ACHN (cell line): ENCODE data around the gene ZFAND3.

Source experiments
- DNase-seq: peaks from one replicate; pipeline ENCODE4 v3.0.0-alpha.2; 2015
- in situ Hi-C: cut with HindIII; loops from 2 replicates; pipeline ENCODE4 v1.10.0; 2017; ENCODE audit warnings: low sequenced_read_pairs, low pct_ligation_motif_present, low pct_unique_long_range_greater_than_20kb

Gene ZFAND3

GRCh38 chr6:37792457-37793033 is 27.0 kb upstream of the ZFAND3 start:
- DNase-seq = no peak
- in situ Hi-C loops = no loop called here

DNA sequence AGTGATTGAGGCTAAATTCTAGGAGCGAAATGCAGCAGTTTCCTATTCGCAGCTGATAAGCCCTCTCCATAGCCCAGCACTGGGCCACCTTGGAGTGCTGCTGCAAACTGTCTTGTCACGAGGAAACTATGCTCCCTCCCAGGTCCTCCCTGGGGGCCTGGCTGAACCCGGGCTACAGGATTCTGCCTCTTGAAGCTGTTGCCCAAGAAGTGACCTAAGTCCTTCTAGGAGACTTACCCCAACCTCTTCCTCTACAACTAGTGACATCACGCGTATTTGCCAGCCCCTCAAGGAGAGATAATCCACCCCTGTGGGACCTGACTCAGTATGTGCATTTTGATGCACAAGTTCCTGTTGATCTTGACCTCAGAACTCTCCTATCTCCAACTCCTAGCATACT is 26.5 kb upstream of the ZFAND3 start:
- in situ Hi-C loops = no loop called here
- no peak for DNase-seq

- in situ Hi-C loops = no loop called here
- DNase-seq = peak; percentile 11
Observed at GRCh38 chr6:37794825-37795224, 24.7 kb upstream of the ZFAND3 start.

- in situ Hi-C loops = no loop called here
- DNase-seq = no peak
Observed at GRCh38 chr6:37798436-37799262, 20.9 kb upstream of the ZFAND3 start.

- in situ Hi-C loops = no loop called here
- DNase-seq = no peak
Observed at GRCh38 chr6:37799263-37799644, 20.3 kb upstream of the ZFAND3 start.

- in situ Hi-C loops = no loop called here
- DNase-seq = no peak
Observed at GRCh38 chr6:37800703-37801604, 18.6 kb upstream of the ZFAND3 start.

DNA sequence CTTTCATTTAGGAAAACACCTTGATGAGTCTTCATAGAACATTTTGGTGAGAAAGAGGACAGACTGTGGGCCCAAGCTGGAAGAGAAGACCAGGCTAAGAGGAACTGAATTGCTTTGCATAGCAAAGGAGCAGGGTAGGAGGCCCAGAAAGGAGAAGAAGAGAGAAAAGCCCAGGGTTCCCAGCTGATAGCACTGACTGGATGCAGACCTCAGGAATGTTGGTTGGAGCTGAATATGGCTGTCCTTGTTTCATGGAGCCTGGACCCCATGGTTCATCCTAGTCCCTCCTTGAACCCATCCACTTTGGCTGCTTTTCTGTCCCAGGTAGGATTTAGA is 18.0 kb upstream of the ZFAND3 start:
- in situ Hi-C loops = no loop called here

DNA sequence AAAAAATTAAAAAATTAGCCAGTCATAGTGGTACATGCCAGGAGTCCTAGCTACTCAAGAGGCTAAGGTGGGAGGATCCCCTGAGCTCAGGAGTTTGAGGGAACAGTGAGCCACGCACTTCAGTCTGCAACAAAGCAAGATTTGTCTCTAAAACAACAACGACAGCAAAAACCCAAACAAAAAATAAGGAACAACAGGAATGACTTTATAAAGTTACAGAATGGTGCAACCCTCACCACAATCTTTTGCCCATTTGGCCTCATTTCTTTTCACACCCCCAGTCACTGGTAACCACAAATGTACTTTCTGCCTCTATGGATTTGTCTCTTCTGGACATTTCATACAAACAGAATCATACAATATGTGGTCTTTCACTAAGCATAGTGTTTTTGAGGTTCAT is 16.7 kb upstream of the ZFAND3 start:
- in situ Hi-C loops = no loop called here
- no peak for DNase-seq

More for the DNA sequence above, 18.0 kb upstream of the ZFAND3 start:
- no peak for DNase-seq

- DNase-seq = no peak
- in situ Hi-C loops = no loop called here
Observed at GRCh38 chr6:37804586-37804985, 14.9 kb upstream of the ZFAND3 start.

DNA sequence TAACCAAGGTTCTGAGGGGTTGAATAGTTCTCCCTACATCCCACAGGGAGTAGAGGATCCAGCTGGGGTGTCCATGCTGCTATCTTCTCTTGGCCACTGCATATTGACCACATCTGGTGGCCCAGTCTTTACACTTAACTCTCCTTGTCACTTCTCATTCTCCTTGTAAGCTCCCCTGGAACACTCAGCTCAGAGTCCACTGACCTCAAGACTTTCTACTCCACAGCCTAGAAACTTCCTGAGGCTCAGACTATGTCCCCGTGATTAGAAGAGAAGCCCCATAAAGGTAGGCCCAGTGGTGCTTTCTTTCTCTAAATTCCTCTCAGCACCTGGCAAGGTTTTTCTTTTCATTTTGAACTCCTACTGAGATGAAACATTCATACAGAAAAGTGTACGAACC is 13.3 kb upstream of the ZFAND3 start:
- in situ Hi-C loops = no loop called here
- DNase-seq = no peak

- in situ Hi-C loops = no loop called here
- peak; percentile 89 for DNase-seq
Observed at GRCh38 chr6:37807656-37808055, 11.9 kb upstream of the ZFAND3 start.

DNA sequence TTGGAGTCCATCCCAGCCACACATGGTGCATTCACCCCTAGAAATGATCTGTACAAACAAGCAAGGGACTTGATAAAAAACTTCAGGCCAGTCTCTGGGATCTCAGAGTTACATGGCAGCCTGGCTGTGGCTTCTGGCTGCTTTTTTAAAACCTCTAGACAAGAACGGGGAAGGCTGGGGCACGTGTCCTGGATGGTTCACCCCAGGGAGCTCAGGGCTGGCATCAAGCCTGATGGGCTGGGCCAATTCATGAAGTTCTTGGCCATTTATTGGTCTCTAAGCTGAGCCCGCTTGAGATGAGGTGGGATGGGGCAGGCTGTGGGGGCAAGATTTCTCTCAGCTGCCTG is 10.4 kb upstream of the ZFAND3 start:
- no peak for DNase-seq
- in situ Hi-C loops = no loop called here

- in situ Hi-C loops = no loop called here
- no peak for DNase-seq
Observed at GRCh38 chr6:37812841-37813240, 6.7 kb upstream of the ZFAND3 start.

DNA sequence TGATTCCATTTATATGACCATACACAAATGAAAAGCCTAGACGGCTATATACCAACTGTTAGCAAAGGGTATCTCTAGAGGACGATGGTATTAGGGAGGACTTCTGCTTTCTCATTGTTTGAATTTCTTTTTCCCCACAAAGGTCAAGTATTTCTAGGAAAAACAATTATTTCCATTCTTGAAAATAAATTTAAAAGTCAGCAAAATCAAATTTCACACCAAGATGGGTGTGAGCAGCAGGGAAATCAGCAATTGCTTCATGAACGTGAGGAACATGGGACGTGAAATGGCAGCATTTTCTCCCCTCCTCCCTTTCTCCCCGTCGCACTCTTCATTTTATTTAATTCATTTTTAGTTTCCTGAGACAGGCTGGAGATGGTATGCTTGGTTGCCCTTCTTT is 5.2 kb upstream of the ZFAND3 start:
- in situ Hi-C loops = no loop called here
- no peak for DNase-seq

GRCh38 chr6:37816599-37817375 is 2.7 kb upstream of the ZFAND3 start:
- no peak for DNase-seq
- in situ Hi-C loops = no loop called here

DNA sequence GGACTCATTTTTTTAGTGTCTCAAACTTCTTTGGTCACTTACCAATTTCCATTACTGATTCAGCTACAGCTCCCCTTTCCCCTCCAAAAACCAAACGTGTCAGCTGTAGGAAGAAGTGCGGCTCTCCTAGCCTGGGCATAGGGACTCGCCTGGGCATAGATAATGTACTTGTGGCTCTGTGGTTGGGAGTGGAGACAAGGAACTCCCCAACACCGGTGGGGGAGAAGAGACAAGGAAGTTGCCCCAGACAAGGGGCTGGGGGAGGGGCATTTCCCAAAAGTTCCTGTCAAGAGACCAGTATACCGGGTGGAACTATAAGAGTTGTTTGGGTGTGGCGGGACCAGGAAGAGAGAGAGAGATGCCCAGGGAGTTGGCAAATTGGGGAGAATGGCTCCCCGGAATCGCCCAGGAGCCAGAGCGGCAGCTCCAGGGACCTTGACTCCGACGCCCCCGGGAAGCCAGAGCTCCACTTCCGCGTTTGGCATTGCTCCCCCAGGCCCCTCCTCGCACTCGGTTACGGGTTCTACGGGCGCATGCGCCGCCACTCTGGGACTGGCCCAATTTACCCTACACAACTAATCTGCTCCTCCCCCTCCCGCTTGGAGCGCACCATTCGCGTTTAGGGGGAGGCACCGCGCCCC is 871 bp upstream of the ZFAND3 start:
- in situ Hi-C loops = no loop called here
- peak; percentile 94 for DNase-seq

DNA sequence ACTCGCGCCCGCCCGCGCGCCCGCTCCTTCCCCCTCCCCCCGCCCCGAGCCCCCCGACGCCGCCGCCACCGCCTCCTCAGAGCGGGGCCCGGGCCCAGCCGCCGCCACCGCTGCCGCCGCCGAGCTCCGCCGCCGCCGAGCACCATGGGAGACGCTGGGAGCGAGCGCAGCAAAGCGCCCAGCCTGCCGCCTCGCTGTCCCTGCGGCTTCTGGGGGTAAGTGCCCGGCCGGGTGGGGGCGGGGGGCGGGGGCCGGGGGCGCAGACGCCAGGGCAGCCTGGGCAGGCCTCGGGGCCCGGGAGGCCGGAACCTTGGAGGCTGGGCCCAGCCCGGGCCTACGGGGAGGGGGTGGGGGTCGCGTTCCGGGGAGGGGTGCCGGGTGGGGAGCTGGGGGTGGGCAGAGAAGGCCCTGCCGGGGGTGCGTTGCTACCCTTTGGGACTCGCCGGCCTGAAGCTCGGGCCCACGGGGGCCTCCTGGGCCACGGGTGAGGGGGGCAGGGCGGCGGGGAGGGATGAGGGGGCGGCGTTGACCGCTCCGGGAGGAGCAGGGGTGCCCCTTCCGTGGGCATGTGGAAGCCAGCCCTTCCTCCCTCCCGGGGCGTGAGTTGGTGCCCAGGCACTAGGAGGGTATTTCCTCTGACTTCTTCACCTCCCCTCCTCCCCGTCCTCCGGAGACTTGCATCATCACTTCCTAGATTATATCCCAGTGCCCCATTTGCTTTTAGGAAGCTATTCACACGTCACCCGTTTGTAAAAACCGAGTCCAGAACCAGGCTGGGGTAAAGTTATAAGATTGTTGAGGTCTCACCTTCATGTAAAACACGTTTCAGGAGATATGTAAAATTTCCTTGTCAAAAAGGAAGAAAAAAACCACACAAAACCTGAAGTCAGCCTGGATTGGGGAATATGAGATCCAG is 533 bp downstream of the ZFAND3 start:
- DNase-seq = peak; percentile 83
- in situ Hi-C loops = no loop called here

- in situ Hi-C loops = no loop called here
- DNase-seq = no peak
Observed at GRCh38 chr6:37820718-37821079, 1.2 kb downstream of the ZFAND3 start.
